ENCODE measurements around the gene INHBC. TPM values are rescaled to one million over a fixed set of nuclear protein-coding genes. Genes with fewer than 3 reads are reported as not detected.
"Not testable (repeated sequence)": the region's sequence is repeated elsewhere in the genome, so short reads cannot be mapped to it uniquely, and the experiment has no call there.

Gene INHBC
- total RNA-seq, 1 donor from 2014 or later: not detected

GRCh38 chr12:57438400-57438799, 3.8 kb downstream of the INHBC start:
- TF ChIP-seq, protein P1, sequence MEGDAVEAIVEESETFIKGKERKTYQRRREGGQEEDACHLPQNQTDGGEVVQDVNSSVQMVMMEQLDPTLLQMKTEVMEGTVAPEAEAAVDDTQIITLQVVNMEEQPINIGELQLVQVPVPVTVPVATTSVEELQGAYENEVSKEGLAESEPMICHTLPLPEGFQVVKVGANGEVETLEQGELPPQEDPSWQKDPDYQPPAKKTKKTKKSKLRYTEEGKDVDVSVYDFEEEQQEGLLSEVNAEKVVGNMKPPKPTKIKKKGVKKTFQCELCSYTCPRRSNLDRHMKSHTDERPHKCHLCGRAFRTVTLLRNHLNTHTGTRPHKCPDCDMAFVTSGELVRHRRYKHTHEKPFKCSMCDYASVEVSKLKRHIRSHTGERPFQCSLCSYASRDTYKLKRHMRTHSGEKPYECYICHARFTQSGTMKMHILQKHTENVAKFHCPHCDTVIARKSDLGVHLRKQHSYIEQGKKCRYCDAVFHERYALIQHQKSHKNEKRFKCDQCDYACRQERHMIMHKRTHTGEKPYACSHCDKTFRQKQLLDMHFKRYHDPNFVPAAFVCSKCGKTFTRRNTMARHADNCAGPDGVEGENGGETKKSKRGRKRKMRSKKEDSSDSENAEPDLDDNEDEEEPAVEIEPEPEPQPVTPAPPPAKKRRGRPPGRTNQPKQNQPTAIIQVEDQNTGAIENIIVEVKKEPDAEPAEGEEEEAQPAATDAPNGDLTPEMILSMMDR (IDR thresholded peaks at IDR 0.05; ENCODE audit: unreplicated experiment): no peak
- H3K27ac Mint-ChIP-seq: no peak overlapping the region
- peaks cover 8% of the 10 kb centered on the region for H3K4me1 Mint-ChIP-seq (ENCODE audit: low read depth)
- DNase-seq (ENCODE audit: low spot score, unreplicated experiment): no peak
- no peaks in the 10 kb centered on the region for H3K36me3 Mint-ChIP-seq (ENCODE audit: insufficient read depth)
- no peaks in the 10 kb centered on the region for H3K9me3 Mint-ChIP-seq (ENCODE audit: low read depth)
- no peak overlapping the region for H3K4me3 Mint-ChIP-seq (ENCODE audit: low read depth)
- peaks cover 3% of the 10 kb centered on the region for H3K27me3 Mint-ChIP-seq

GRCh38 chr12:57439762-57440266, 5.2 kb downstream of the INHBC start:
- H3K9me3 Mint-ChIP-seq (ENCODE audit: low read depth): no peaks in the 10 kb centered on the region
- no peaks in the 10 kb centered on the region for H3K36me3 Mint-ChIP-seq (ENCODE audit: insufficient read depth)
- peaks cover 3% of the 10 kb centered on the region for H3K27me3 Mint-ChIP-seq
- no peak for DNase-seq (ENCODE audit: low spot score, unreplicated experiment)
- H3K4me3 Mint-ChIP-seq (ENCODE audit: low read depth): no peak overlapping the region
- H3K27ac Mint-ChIP-seq: no peak overlapping the region
- TF ChIP-seq, protein P1 (IDR thresholded peaks at IDR 0.05; ENCODE audit: unreplicated experiment): no peak
- H3K4me1 Mint-ChIP-seq (ENCODE audit: low read depth): peaks cover 4% of the 10 kb centered on the region

DNA sequence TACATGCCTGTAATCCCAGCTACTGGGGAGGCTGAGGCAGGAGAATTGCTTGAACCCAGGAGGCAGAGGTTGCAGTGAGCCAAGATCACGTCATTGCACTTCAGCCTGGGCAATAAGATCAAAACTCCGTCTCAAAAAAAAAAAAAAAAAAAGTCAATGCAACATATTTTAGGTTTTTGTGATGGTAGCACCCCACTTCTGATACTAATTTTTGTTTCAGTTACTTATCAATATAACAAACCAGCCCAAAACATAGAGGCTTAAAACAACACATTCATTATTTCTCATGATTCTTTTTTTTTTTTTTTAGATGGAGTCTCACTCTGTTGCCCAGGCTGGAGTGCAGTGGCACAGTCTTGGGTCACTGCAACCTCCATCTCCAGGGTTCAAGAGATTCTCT, 6.8 kb downstream of the INHBC start:
- not testable (repeated sequence) for H3K27ac Mint-ChIP-seq; H3K4me1 Mint-ChIP-seq (ENCODE audit: low read depth); DNase-seq (ENCODE audit: low spot score, unreplicated experiment); H3K4me3 Mint-ChIP-seq (ENCODE audit: low read depth); H3K27me3 Mint-ChIP-seq; H3K9me3 Mint-ChIP-seq (ENCODE audit: low read depth); H3K36me3 Mint-ChIP-seq (ENCODE audit: insufficient read depth)

DNA sequence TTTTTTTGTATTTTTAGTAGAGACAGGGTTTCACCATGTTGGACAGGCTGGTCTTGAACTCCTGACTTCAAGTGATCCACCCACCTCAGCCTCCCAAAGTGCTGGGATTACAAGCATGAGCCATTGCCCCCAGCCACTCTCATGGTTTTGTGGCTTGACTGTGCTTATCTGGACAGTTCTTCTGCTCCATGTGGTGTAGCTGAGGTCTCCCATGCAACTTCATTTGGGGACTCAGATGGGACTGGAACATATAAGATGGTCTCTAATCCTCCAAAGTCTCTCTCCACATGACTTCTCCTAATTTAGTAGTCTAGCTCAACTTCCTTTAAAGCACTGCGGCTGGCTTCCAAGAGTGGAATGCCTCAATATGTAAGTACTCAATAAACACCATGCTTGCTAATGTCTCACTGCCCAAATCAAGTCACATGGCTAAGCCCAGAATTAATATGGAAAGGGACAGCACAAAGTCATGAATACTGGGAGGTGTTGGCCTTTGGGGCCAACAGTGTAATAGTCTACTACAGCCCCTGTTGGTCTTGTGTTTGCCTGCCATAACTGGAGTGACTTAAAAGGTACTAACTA, 7.4 kb downstream of the INHBC start:
- H3K27me3 Mint-ChIP-seq: no peaks in the 10 kb centered on the region

GRCh38 chr12:57444337-57444736, 9.8 kb downstream of the INHBC start:
- not testable (repeated sequence) for H3K4me3 Mint-ChIP-seq (ENCODE audit: low read depth); H3K9me3 Mint-ChIP-seq (ENCODE audit: low read depth); H3K27ac Mint-ChIP-seq; H3K36me3 Mint-ChIP-seq (ENCODE audit: insufficient read depth); DNase-seq (ENCODE audit: low spot score, unreplicated experiment); H3K27me3 Mint-ChIP-seq; H3K4me1 Mint-ChIP-seq (ENCODE audit: low read depth)

More for the DNA sequence above, 7.4 kb downstream of the INHBC start:
- H3K9me3 Mint-ChIP-seq (ENCODE audit: low read depth): no peaks in the 10 kb centered on the region
- H3K4me3 Mint-ChIP-seq (ENCODE audit: low read depth): no peak overlapping the region
- TF ChIP-seq, protein P1 (IDR thresholded peaks at IDR 0.05; ENCODE audit: unreplicated experiment): no peak
- H3K27ac Mint-ChIP-seq: no peak overlapping the region
- H3K36me3 Mint-ChIP-seq (ENCODE audit: insufficient read depth): no peaks in the 10 kb centered on the region
- peaks cover 1% of the 10 kb centered on the region for H3K4me1 Mint-ChIP-seq (ENCODE audit: low read depth)
- no peak for DNase-seq (ENCODE audit: low spot score, unreplicated experiment)

GRCh38 chr12:57444744-57445143, 10.2 kb downstream of the INHBC start:
- no peak for DNase-seq (ENCODE audit: low spot score, unreplicated experiment)
- H3K4me3 Mint-ChIP-seq (ENCODE audit: low read depth): no peak overlapping the region
- H3K9me3 Mint-ChIP-seq (ENCODE audit: low read depth): no peaks in the 10 kb centered on the region
- TF ChIP-seq, protein P1 (IDR thresholded peaks at IDR 0.05; ENCODE audit: unreplicated experiment): no peak
- H3K36me3 Mint-ChIP-seq (ENCODE audit: insufficient read depth): no peaks in the 10 kb centered on the region
- no peaks in the 10 kb centered on the region for H3K4me1 Mint-ChIP-seq (ENCODE audit: low read depth)
- no peaks in the 10 kb centered on the region for H3K27me3 Mint-ChIP-seq
- no peak overlapping the region for H3K27ac Mint-ChIP-seq

All from progenitor cell of endocrine pancreas (in vitro differentiated cells).